Activated effector memory CD4-positive, alpha-beta T cell treated with anti-CD3 and anti-CD28 coated beads, Interleukin-2, amount 50 U/mL, for 16 hours (primary cell): ENCODE results near the gene NKAIN1.
"Not testable (repeated sequence)": the region's sequence is repeated elsewhere in the genome, so short reads cannot be mapped to it uniquely, and the experiment has no call there.

Experiments
- DNase-seq: peaks from one replicate; pipeline ENCODE4 v3.0.0-alpha.2; 2020

The NKAIN1 gene

GRCh38 chr1:31148409-31148808, 91.3 kb downstream of the NKAIN1 start:
- DNase-seq, result no peak

- no peak for DNase-seq
Observed at GRCh38 chr1:31145648-31146047, 94.0 kb downstream of the NKAIN1 start.

- DNase-seq, result no peak
Observed at GRCh38 chr1:31144442-31144841, 95.2 kb downstream of the NKAIN1 start.

- no peak for DNase-seq
Observed at GRCh38 chr1:31143455-31143854, 96.2 kb downstream of the NKAIN1 start.

- DNase-seq, result no peak
Observed at GRCh38 chr1:31142406-31142805, 97.3 kb downstream of the NKAIN1 start.

GRCh38 chr1:31140299-31140698, 99.4 kb downstream of the NKAIN1 start:
- no peak for DNase-seq

GRCh38 chr1:31138797-31139521, 100.7 kb downstream of the NKAIN1 start:
- not testable (repeated sequence) for DNase-seq

- not testable (repeated sequence) for DNase-seq
Observed at GRCh38 chr1:31137873-31138272, 101.8 kb downstream of the NKAIN1 start.

GRCh38 chr1:31135973-31136600, 103.6 kb downstream of the NKAIN1 start:
- no peak for DNase-seq

- no peak for DNase-seq
Observed at GRCh38 chr1:31133368-31133767, 106.3 kb downstream of the NKAIN1 start.
